Stimulated activated CD8-positive, alpha-beta memory T cell treated with anti-CD3 and anti-CD28 coated beads, Interleukin-7, amount 100 ng/mL, for 24 hours (primary cell): ENCODE data around the gene SLCO2B1.

ENCODE experiments used
- DNase-seq: peaks from one replicate; pipeline ENCODE4 v3.0.0-alpha.2; 2020; ENCODE audit warnings: low read depth

The SLCO2B1 gene

GRCh38 chr11:75223954-75224643, 73.2 kb downstream of the SLCO2B1 start:
- no peak for DNase-seq

DNA sequence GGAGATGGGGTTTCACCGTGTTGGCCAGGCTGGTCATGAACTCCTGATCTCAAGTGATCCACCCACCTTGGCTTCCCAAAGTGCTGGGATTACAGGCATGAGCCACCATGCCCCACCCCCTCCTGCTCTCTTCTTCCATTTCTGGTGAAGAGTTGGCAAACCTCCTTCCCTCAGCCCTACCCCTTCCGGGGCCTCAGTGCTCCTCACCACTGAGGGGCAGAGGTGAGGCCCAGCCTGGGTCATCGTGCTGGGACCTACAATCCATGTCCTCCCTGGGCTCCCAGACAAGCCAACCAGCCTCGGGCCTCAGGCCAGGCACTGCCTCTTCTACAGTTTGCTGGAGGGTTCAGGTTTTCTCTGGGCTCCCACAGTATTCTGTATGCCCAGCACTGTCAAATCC, 74.9 kb downstream of the SLCO2B1 start:
- no peak for DNase-seq

DNA sequence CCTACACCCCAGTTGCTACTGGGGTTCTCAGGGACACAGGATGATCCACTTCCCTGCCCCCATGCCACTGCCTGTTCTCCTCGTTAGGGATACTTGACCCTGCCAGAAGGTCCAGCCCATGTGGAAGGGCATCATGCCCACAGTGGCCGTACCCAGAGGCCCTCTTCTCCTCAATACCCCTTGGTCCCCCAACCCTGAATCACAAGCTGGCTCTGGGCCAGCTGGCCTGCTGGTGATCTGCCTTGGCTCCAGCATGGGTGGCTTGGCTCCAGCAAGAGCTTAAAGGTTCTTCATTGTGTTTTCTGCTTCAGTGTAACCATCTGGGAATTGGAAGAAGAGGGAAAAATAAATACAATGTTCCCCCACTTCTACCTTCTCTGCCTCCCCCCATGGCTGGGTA, 78.6 kb downstream of the SLCO2B1 start:
- no peak for DNase-seq

DNA sequence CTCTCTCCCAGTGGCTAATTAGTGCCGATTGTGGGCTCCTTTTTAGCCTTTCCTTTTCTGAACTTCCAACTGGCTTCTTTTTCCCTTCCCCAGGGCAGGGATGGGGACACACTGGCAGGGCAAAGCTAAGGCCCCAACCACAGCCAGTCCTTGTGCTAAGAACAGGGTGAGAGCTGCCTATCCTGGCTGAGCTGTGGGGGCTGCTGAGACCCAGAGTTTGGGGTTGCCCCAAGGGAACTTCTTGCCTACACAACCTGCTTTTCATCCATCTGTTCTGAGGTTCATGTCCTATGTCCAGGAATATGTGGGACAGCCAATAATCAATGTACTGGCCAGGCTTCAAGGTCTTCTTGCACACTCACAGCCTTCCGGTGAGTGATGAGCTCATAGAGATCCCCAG, 79.7 kb downstream of the SLCO2B1 start:
- no peak for DNase-seq

DNA sequence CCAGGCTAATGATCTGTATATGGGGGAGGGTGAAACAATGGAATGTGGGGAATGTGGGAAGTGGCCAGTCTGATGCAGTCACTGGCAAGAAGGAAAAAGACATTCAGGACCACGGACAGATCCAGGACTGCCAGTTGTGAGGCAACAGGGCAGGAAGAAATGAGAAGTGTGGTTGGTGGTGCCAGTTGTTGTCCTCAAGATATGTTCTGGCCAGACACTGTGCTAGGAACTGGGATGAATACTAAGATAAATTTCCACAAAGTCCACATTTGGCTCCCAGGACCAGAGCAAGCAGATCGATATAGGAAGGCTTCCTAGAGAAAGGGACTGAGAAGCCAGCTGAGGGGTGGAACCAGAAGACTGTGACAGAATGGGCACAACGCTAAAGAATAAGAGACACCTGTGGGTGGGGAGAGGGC, 82.9 kb downstream of the SLCO2B1 start:
- no peak for DNase-seq

GRCh38 chr11:75236062-75236461, 85.2 kb downstream of the SLCO2B1 start:
- DNase-seq: no peak

GRCh38 chr11:75237050-75237449, 86.1 kb downstream of the SLCO2B1 start:
- DNase-seq: no peak

GRCh38 chr11:75238595-75239440, 87.9 kb downstream of the SLCO2B1 start:
- no peak for DNase-seq

- no peak for DNase-seq
Observed at GRCh38 chr11:75239531-75240290, 88.8 kb downstream of the SLCO2B1 start.

DNA sequence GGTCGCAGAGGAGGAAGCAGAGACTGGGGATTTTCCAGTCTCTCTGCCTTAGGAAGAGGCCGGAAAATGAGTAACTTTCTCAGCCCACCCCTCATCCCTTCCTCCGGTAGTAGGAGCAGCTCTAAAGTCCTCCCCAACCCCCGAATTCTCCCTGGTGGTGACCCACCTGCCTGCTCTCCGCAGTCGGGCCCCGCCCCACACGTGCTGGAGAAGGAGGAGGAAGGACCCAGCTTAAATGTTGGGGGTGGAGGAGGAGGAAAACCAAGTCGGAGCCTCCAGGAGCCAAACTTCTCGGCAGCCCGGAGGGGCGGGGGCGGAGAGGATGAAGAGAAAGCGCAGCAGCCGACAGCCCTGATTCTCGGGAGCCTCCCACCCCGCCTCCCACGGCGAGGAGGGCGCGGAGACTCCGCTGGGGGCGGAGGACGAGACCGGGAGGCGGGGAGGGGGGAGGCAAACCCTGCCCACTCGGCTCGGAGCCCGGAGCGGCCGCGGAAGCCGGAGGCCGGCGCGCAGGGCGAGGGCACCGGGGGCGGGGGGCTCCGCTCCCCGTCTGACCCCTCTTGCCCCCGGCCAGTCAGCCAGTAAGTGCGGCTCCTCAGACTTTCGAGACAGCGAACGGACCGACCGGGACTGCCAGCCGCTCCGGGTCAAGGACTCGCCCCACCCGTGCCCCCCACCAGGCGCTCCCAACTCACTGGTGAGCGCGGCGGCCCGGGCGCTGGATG, 89.6 kb downstream of the SLCO2B1 start, which contains the start of gene TPBGL:
TSS of gene TPBGL (plus strand) at position 464 of the 725 bp plus-strand sequence. CDS start 276 bp downstream, outside the sequence.
- no peak for DNase-seq

GRCh38 chr11:75241036-75241905, 90.4 kb downstream of the SLCO2B1 start:
- peak; percentile 77 for DNase-seq

GRCh38 chr11:75241906-75242644, 91.2 kb downstream of the SLCO2B1 start:
- DNase-seq: no peak

DNA sequence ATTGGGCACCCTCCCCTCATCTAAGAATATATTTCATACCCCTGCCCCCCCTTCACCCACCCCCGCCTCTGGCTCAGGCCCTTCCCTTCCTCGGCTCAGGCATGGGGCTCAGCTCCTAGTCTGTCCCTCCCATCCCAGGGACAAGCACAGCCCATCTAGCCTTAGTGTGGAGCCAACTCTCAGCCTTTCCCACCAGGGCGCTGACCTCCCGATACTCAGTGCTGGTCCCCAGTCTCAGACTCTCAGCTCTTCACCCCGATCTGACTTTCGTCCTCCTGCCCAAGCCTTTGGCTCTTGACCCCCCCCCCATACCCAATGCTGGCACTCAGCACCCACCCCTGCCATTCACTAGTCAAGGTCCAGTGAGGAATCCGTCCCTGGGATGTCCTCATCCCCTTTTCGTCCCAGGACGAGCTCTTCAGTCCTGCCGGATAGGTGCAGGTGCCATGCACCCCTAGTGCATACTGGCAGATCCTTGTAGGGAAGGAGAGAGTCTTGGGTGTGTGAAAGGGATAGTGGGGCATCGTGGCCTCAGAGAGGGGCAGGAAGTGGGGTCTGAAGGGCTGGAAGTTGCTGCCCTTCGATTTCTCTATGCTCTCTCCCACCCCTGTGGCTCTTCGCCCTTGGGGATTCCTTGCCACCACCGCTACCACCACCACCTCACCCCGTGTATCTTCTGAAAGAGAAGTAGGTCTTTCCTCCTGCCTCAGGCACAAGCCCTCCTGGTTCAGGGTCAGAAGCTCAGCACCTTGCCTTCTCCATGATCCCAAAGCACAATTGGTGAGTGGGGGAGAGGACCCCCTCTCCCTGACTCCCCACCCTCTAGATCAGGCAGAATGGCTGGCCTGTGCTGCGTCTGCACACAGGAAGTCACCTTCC, 92.1 kb downstream of the SLCO2B1 start:
- DNase-seq: no peak

- no peak for DNase-seq
Observed at GRCh38 chr11:75244052-75244814, 93.3 kb downstream of the SLCO2B1 start.

DNA sequence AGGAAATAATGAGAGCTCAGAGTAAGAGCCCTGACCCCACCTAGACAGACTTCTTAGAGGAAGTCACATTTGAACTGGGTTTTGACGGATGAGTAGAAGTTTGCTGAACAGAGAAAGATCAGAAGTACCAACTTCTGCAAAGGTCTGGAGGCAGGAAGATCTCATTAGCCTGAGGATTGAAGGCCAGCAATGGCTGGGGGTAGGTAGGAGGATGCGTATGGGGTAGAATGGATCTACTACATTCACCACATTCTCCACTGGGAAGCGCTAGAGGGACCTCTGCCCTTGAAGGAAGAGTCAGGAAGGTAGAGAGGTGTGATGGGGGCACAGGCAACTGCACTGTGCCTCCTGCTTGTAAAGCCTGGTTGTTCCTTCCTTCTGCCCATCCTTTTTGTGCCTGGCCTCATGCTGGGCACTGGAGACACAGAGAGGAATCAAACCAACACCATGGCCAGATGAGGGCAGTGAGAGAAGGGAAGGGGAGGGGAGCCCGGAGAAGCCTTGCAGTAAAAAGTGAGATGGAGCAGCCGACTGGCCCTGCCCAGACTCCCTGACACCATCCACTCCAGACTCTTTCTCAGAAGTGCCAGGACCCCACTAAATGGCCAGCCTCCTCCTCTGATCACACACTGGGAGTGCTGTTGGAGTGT, 94.6 kb downstream of the SLCO2B1 start:
- DNase-seq: no peak

DNA sequence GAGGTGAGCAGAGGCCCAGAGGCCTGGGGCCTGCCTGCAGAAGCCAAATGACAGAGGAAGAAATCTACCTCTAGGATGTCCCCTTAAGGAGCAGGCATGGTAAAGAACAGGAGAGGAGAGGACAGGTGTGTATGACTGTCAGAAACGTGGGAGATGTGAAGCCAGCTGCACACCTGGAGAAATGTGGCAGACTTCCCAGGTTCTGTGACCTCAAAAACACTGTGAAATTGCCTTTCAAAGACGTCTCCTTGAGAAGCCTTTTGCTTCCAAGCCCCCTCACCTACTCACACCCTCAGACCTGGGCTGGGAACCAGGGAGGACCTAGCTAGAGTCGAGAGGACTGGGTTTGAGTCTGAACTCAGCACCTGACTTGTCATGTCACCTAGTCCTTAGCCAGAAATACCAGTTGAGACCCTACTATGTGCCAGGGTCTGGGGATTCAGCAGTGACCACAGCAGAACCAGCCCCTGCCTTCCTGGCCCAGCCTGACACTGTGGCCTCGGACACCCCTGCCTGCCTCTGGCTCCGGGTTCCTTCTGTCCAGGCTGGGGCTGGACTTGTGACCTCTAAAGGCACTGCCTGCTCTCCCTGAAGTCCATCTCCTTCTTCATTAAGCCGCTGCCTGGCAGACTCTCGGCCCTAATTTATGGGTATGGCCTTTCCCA, 95.2 kb downstream of the SLCO2B1 start:
- no peak for DNase-seq

DNA sequence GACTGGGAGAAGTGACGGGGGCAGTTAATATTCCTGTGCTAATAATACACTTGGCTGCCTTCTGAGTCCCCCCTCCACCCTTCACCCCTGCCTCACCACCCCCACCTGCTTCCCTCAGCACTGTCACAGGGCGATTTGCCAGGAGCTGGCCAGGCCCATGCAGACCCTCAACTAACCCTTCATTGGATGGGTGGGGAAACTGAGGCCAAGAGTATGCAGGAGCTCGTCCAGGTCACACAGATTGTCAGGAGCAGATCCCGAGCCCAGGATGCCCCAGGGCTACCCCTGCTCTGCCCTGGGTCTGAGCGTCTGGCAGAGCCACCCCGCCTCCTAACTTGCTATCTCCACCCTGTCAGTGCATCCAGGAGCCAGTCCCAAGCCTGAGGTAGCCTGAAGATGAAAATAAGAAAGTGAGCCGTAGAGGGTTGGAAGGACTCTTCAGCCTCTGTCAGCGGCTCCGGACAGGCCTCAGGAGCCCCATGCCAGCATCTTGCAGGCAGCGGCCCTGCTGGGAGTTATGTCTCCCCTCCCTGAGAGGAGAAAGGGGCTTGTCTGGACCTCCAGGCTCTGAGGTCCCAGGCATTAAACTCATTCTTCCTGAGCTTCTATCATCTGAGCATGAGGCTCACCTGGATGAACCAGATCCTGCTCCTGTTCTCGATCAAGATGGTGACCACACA, 95.9 kb downstream of the SLCO2B1 start:
- no peak for DNase-seq
